Astrocyte of the cerebellum (primary cell): ENCODE data around the gene CORO7.

Source experiments
- DNase-seq: peaks from one replicate; pipeline ENCODE4 v3.0.0-alpha.2; 2011; ENCODE audit warnings: low read depth
- H3K4me3 ChIP-seq: 2 replicates; pipeline ENCODE4 v1.5.1; 2011; ENCODE audit warnings: mild to moderate bottlenecking, low read depth, low read length, moderate library complexity
- in situ Hi-C: cut with HindIII; loops from 2 replicates; pipeline ENCODE4 v1.10.0; 2017; ENCODE audit warnings: low sequenced_read_pairs
- TF ChIP-seq, protein P1 (sequence below): IDR thresholded peaks from 2 replicates; pipeline ENCODE4 v1.5.1; 2012; ENCODE audit warnings: low read length, low read depth, moderate library complexity, mild to moderate bottlenecking; ENCODE audit errors: missing control alignments

The CORO7 gene

GRCh38 chr16:4415538-4416199 lies 727 bp downstream of the CORO7 start:
- peak overlapping the region; percentile 82 for H3K4me3 ChIP-seq
- no peak for DNase-seq
- in situ Hi-C loops, result no loop called here
- TF ChIP-seq, protein P1, sequence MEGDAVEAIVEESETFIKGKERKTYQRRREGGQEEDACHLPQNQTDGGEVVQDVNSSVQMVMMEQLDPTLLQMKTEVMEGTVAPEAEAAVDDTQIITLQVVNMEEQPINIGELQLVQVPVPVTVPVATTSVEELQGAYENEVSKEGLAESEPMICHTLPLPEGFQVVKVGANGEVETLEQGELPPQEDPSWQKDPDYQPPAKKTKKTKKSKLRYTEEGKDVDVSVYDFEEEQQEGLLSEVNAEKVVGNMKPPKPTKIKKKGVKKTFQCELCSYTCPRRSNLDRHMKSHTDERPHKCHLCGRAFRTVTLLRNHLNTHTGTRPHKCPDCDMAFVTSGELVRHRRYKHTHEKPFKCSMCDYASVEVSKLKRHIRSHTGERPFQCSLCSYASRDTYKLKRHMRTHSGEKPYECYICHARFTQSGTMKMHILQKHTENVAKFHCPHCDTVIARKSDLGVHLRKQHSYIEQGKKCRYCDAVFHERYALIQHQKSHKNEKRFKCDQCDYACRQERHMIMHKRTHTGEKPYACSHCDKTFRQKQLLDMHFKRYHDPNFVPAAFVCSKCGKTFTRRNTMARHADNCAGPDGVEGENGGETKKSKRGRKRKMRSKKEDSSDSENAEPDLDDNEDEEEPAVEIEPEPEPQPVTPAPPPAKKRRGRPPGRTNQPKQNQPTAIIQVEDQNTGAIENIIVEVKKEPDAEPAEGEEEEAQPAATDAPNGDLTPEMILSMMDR, result no peak

DNA sequence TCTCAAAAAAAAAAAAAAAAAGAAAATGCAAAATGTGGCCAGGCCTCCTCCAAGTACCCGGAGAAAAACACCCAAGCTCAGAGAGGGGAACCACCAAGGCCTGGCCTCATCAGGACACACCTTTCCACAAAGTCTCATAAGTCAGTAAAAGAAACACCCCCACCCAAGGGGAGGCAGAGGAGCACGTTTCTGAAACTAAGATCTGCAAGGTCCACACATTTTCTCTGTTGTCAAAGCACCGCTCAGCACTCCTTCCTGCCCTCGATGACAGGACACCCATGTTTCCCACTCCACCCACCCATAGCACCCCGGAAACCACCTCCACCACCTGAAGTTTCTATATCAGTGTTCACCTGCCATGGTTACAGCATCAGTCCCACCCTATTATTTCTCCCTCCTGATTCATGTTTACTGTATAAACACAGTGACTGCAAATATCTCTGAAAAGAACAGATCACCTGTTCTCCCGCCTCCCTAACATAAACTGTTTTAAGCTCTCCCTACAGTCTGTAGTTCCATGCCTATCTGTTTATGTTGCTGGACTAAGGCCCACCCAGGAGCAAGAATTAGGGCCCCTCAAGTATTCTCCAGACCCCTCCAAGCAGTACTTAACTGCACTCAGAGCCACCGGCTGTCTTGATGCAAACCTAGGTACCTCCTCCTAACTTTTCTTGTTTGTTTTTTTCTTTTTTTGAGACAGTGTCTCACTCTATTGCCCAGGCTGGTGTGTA lies 2.0 kb downstream of the CORO7 start:
- H3K4me3 ChIP-seq, result no peak overlapping the region
- in situ Hi-C loops, result no loop called here
- no peak for DNase-seq
- TF ChIP-seq, protein P1, result no peak

DNA sequence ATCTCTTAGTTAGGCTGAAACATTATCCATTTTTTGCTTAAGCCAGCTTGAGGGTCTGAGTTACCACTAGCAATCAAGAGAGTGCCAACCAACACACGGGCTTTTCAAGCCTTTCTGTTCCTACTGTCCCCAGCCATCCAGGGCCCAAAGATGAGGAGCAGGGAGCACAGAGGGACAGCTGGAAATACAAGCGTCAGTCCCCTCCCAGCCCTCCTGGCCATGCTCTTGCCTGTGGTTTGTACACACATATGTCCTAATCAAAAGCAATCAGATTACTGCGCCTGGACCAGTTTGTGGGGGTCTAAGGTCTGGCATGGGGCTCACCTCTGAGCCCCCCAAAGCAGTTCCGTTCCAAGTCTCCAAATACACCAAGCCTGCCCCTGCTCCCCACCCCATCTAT lies 3.5 kb downstream of the CORO7 start:
- TF ChIP-seq, protein P1, result no peak
- H3K4me3 ChIP-seq, result no peak overlapping the region
- in situ Hi-C loops, result no loop called here
- DNase-seq, result no peak

DNA sequence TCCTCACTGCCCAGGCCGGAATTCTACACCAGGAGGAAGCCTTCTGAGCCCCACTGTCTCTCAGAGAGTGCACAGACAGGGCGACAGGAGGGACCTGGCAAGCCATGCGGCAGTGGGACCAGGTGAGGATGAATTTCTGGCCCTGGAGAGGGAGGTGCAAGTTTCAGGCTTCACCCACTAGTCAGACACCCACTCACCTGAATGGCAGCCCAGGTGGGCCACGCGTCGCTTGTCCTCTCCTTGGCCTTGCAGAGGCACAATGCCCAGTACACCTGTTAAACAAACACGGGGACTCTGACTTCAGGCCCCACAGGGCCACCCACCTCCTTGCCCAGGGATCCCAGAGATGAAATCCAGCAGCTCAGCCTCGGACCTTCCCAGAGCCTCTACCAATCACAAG lies 4.2 kb downstream of the CORO7 start:
- TF ChIP-seq, protein P1, result no peak
- no peak for DNase-seq
- in situ Hi-C loops, result no loop called here
- no peak overlapping the region for H3K4me3 ChIP-seq

GRCh38 chr16:4411684-4412083 lies 4.7 kb downstream of the CORO7 start:
- DNase-seq, result no peak
- in situ Hi-C loops, result no loop called here
- TF ChIP-seq, protein P1, result no peak
- H3K4me3 ChIP-seq, result no peak overlapping the region

DNA sequence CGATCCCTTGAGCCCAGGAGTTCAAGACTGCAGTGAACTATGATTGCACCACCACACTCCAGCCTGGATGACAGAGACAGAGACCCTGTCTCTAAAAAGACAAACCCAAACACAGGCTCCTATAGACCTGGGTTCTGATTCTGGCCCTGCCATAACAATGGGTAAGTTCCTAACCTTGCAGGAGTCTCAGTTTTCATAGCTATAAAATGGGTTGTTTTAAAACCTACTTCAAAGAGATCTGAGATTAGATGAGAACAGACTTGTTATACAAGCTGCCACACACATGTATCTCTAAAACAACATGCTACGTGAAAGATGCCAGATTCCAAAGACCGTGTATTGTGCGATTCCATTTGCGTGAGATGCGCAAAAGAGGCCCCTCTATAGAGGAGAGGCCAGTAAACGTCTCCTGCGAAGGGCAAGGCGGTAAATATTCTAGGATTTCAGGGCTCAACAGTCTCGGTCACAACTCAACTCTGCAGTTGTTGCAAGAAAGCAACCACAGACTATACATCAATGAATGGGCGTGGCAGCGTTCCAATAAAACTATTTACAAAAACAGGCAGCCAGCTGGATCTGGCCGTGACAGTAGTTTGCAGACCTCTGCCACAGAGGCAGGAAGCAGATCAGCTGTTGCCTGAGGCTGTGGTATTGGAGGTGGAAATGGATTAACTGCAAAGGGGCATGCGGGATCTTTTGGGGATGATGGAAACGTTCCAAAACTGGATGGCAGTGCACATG lies 5.9 kb downstream of the CORO7 start:
- H3K4me3 ChIP-seq, result no peak overlapping the region
- peak; percentile 94 for DNase-seq
- in situ Hi-C loops, result no loop called here
- TF ChIP-seq, protein P1, result no peak
